RKO (cell line): ENCODE measurements around the gene LY6G6D.

Source experiments
- DNase-seq: peaks from one replicate; pipeline ENCODE4 v3.0.0-alpha.2; 2016; ENCODE audit warnings: low spot score

Gene LY6G6D

DNA sequence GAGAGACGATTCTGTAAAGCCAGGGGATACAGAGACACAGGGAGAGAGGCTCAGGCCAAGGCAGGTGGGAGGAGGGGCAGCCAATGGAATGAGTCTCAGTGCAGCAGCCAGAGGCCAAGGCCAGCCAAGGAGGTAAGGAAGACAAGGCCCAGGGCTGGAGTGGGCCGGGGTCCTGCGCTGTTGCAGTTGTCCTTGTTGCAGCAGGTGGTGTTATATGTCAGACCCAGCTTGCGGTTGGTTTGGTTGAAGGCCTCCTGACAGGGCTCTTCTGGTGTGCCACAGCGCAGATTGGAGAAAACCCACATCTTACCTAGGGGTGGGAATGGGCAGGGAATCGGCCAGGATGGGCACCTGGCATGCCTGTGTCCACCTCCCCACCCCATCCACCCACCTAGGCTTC, 3.9 kb downstream of the LY6G6D start:
- DNase-seq = no peak

DNA sequence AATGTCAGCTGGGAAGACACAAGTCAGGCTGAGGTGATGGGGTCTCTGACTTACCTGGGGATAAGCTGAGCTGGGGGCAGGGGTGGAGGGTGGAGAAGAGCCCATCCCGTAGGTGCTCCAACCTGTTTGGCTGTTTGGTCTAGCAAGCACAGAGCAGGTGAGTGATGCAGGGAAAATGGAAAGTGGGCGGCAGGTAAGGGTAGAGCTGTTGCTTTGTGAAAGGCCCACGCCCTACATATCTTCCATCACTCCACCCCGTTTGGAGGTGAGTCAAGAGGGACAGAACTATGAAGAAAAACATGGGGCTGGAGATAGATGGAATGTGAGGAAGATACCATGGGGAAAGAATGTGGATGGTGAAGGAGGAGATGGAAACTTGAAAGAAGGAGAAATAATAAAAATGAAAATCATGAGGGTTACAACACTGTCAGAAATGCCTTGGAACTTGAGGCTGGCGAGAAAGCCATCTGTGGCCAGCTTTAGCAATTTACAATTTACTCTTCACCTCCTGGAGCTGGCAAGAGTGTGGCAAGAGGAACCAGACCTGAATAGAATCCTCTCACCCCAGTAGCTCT, 5.1 kb downstream of the LY6G6D start:
- no peak for DNase-seq

DNA sequence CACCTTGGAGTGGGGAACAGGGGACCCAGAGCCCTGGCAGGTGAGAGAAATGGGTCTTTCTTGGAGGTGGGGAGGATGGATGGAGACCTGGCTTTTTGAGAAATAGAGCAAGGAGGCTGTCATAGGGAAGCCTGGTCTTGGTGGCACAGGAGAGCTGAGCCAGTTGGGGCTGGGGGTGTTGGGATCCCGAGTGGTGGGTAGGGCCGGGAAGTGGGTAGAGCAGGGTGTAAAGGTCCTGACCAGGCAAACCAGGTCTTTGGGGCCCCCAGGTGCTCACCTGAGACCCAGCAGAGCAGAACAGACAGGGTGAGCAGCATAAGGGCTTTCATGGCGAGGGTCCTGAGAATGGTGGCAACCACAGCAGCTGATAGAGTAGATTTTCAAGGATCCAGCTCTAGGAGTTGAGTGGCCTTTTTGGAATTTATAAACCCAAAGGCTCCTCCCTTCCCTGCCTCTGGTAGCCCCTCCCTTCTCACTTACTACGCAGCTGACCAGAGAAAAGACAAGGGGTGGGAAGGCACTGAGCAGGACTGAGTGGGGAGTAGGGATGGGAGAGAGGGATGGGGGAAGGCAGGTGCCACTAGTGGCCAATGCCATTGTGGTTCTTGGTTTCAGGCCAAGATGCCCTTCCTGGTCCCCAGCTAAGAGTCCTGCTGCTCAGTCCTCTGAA, 6.3 kb downstream of the LY6G6D start, which contains the start of gene LY6G6C:
LY6G6C (minus strand) TSS at position 396 of the 670 bp plus-strand sequence; CDS start at position 329, 67 bp downstream.
- no peak for DNase-seq

DNA sequence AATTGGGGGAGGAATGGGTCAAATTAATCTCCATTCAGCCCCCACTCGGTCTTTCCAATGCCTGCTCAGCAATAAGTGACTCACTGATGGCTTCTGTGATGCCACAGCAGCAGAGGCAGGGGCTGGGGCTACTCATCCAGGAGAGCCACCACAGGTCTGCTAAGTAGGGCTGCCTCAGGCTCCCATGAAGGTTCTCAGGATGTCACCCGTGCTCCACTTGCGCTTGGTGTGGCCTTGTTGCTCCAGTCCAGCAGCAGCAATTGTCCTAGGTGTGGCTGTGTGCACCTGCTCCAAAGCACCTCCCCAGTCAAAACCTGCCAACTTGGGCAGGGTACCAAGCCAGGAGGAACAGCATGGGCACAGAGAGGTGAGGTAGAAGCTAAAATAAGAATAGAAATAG, 7.0 kb downstream of the LY6G6D start:
- no peak for DNase-seq

DNA sequence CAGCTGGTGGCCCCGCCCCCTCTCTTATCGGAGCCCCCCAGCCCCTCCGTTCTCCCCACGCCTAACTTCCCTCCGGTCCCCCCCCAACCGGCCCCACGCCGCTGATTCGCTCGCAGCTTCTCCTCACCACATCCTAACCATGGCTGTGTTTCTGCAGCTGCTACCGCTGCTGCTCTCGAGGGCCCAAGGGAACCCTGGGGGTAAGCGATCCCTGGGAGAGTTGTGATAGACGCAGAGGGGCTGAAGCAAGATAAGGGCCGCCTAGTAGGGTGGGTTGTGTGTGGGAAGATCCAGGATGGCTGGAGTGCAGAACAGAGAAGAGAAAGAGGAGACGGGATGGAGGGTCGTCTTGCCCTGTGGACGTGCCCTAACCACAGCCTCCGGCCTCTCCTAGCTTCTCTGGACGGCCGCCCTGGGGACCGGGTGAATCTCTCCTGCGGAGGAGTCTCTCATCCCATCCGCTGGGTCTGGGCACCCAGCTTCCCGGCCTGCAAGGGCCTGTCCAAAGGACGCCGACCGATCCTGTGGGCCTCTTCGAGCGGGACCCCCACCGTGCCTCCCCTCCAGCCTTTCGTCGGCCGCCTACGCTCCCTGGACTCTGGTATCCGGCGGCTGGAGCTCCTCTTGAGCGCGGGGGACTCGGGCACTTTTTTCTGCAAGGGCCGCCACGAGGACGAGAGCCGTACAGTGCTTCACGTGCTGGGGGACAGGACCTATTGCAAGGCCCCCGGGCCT, 8.3 kb downstream of the LY6G6D start, which contains the start of gene MPIG6B:
MPIG6B (plus strand) TSS at position 129 of the 735 bp plus-strand sequence; CDS start at position 140, 11 bp downstream.
- DNase-seq = no peak

DNA sequence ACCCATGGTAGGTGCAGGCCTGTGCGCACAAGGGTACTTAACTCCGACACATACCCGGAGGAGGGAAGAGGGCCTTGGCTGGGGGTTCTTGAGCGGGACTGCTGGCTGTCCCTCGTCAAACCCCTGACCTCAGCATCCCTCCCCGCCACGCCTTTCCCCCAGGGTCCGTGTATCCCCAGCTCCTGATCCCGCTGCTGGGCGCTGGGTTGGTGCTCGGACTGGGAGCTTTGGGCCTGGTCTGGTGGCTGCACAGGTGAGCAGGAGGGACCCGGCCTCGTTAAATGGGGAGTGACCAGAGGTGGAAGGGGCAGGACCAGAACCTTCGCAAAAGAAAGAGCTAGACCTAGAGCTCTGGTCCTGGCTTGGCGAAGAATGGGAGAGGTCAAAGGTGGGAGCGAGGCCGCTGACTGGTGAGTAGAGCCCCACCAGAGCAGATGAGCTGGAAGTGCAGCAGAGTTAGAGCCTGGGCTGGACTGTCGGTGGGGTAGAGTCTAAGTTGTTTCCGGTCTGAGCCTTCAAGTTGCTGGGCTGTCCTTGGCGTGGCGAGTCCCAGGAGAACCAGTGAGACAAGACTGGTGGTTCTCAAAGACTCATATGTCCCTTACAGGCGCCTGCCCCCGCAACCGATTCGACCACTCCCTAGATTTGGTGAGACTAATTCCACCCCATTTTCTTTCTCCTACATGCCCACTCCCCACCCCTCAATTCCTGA, 9.0 kb downstream of the LY6G6D start:
- no peak for DNase-seq

DNA sequence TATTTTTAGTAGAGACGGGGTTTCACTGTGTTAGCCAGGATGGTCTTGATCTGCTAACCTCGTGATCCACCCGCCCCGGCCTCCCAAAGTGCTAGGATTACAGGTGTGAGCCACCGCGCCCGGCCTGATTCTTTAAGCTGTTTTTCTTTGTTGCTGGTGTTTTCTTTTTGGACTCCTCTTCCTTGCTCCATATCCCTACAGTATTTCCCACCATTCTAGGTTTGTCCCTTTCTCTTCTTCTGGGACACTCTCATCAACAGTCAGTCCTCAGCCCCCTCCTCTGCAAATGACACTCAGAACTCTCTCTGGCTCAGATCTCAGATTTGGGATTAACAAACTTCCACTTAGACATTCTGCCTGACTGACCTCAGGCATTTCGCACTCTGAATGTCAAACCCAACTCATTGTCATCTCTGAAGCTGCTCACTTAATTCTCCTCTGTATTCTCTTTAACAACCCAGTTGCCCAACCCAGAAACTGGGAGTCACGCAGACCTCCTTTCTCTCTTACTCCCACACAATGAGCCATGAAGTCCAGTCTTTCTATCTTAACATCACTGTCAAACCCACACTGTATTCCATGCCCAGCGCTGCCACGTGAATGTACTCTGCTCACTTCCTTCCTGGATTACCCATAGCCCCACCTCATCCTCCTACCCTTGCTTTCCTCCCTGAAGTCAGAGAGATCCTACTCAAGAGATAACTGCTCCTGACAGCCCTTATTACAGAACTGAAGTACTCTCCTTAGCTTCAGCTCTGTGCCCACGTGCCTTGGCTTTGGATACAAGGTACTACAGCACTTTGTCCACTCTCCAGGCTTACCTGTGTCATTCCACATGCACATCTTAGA, 10.6 kb downstream of the LY6G6D start:
- no peak for DNase-seq

DNA sequence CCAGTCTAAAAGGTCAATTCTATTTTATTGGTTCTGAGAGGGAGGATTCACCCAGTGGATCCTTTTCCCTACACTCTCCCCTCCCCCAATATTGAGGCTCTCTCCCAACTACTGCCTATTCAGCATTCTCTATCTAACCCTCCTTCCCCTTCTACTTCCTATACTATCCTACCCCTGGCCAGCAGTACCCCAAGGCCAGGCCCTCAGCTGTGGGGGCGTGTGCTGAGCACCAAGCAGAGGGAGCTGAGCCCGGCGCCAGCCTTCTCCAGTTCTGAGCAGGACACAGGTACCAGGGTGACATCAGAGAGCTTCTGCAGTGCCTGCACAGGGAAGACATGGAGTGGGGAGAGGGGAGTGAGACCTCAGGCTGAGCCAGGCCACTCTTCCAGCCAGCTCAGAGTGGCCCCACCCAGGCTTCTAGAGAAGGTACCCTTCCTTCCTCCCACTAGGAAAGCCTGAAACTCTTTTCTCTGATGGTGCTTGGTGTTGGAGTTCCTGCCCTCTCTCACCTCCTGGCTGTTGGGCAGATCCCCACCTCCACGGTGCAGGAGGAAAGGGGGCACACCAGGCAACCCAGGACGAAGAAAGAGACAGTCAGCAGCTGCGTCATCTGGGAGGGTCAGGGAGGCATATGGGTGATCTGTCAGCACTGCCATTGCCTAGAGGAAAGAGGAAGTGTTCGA, 12.0 kb downstream of the LY6G6D start:
- no peak for DNase-seq

DNA sequence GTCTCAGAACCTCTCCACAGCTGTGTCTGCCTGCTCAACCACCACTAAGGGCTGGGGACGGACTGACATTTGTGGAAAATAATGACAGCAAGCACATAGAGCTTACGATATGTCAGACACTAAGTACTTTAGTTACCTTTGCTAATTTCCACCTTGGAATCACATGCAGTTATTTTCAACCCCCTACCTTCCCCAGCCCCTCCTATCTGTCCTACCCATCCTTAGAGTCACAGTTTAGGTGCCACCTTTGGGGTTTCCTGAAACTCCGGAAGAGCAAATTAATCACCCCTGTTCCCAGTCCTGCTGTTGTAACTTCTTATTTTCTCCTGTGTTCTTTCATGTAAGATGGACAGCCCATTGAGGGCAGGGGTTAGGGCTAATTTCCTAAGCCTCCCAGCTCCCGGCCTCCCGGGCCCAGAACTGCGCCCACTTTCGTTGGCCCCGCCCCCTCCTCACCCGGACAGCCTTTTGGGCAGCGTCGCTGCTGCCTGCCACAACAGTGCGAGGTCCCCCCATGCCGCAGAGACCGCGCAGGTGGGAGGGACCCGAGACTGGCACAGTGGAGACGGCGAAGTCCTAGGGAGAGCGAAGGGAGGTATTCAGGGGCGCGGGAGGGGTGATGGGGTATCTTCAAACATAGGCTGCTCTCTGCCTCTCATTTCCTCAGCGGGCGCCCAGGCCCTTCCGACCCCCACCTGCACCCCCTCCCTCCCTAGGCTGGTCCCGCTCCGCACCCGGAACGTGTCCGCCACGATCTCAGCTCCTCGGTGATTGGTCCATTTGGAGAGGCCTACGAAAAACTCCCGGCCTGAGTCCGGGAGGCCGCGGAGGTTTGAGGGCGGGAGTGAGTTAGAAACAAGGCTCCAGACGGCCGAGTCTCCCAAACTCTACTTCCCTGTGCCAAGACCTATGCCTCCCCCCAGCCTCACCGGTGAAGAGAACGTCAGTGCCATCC, 12.8 kb downstream of the LY6G6D start:
- no peak for DNase-seq

DNA sequence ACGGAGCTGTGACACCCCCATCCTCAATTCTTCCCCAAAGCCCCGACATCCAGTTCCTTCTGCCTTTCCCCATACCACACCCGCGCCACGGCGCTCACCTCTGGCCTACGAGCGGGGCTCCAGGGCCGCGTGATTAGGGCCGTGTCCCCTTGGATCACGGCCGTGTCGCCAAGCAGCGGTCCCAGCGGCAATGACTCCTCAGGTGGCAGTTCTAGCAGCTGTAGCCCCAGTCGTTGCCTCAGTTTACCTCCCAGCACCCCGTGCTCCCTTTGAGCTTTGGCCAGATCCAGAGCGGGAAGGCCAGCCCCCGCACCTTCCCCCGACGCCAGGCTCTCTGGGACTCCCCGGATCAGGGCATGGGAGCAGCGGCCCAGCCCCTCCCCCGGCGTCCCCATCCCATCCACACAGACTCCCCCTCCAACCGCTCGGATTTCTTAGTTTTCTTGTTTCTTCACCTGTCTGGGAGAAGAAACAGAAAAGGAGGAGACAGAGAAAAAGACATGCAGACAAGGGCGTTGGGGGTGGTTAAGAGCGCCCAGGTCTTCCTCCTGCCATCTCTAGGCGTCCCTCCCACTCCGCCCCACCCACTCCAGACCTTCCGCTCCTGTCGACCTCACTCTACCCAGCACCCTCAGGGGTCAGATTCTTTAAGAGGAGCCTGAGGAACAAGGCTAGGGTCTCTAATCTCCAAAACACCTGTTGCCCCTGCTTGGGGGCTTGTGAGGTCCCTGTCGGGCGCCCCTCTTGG, 13.8 kb downstream of the LY6G6D start, which contains the start of gene DDAH2:
DDAH2 (minus strand) TSS at position 533 of the 748 bp plus-strand sequence; CDS start at position 395, 138 bp downstream.
- DNase-seq = no peak

DNA sequence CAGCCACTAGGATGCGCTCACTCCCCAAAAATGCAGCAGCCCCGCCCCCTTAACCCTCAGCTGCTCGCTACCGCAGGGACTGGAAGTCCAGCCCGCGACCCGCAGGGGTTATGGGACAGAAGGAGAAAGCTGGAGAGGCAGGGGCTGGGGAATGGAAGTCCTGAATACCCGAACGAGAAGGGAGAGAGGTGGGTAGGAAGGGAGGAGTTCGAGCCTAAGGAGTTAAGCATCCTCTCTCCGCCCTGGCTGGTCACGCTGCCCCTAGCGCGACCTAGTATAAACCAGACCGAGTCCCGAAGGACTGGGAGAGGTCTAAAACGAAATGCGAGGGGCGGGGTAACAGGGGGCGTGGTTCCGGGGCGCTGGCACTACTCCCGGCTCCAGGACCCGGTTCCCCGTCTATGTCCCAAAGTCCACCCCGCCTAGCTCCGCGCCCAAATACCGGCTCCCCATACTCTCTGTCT, 14.4 kb downstream of the LY6G6D start:
- peak; percentile 89 for DNase-seq

DNA sequence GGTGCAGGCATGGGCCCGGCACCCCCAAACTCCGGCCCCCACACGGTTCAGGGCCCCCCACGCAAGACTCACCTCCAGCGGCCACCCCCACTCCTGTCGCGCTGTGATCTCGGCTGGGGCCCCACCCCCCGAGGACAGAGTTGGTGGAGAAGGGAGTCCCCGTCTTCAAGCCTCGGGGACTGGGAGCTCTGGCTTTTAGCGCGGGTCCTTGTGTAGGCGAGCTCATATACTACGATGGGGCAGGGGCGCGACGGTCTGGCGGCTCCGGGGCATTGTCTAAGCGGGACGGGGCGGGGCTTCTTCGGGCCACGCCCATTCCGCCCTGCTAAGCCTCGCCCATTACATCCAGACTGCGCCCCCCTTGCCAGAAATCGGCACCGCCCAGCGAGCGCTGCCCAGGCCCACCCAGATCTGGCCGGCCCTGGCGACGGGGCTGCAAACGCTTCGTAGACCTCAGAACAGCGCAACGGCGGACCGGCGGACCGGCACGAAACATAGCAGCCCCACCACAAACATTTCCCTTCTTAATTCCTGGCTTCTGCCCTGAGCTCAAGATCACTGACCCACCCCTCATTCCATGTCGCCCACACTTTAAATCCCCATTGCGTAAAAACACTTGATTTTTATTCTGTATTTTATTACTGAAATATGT, 15.0 kb downstream of the LY6G6D start:
- peak; percentile 90 for DNase-seq

DNA sequence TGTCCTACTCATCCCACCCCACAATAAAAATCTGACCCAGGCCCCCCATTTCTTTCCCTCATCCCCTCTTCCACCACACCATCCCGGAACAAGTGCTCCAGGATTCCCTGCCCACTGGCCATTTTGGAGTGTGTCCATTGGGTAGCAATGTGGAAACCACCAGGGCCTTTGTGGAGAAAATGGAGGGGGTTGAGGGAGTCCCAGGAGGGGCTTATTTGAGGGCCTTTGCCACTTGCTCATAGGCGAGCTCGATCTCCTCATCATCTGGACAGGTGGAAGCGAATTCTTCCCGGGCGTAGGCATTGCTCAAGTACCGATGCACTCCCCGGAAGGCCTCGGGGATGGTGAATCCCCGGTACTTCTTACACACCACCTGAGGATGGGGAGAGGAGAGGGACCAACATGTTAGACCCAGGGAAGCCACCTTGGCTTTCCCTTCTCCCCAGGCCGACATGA, 15.5 kb downstream of the LY6G6D start:
- no peak for DNase-seq

DNA sequence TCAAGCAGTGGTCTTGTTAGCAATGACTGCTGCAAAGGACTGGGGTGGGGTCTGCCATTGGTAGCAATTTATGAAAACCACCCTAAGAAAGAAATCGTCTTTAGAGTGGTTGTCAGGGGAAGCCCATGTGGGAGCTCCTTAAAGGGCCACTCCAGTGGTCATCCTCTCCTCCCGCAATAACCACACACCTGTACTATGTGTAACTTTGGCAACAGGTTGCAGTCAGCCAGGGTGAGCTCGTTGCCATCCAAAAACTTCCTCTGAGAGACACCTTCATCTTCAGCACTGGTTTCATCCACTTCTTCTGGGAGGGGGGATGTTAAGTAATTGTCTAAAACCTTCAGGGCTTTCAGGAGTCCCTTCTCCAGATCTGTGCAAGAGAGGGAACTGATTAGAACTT, 16.9 kb downstream of the LY6G6D start:
- DNase-seq = no peak

DNA sequence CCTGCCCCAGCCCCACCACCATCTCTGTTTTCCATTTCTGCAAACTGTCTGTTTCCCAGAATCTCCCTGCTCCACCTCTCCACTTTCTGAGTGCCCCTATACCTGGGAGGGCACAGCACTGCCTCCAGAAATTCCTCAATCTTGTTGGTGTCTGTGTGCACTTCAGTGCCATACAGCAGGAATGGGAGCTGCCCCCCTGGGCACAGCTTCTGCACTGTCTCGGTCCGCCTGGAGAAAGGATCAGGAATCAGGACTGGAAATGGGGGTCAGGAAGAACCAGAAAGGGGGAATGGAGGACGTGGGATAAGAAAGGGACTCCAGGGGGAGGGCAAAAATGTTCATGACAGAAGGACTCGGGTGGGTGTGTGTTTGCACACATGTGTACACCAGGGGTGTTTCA, 18.6 kb downstream of the LY6G6D start:
- no peak for DNase-seq

DNA sequence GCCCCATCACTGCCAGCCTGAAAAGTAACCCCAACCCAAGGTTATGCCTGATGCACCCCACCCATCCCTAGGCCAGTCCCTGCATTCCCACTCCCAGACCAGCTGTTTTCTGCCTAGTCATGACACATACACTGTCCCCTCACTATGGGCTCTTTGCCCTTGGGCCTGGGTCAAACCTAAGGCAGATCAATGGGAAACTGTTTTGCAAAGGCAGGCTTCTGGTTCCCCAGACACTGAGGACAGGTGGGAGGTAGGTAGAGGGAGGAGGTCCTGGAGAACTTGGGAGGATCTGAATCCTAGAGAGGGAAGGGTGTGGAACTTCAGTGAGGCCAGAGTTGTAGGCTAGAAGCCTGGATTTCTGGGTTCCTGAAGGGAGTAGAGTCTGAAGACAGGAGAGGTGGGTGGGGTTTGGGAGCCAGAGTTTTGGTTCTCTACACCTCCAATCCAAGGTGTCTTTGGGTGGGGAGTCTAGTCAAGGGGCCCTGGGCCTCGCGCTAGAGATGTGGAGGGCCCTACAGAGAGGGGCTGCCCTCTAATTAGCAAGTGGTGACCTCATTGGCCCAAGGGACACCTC, 19.2 kb downstream of the LY6G6D start:
- DNase-seq = no peak

DNA sequence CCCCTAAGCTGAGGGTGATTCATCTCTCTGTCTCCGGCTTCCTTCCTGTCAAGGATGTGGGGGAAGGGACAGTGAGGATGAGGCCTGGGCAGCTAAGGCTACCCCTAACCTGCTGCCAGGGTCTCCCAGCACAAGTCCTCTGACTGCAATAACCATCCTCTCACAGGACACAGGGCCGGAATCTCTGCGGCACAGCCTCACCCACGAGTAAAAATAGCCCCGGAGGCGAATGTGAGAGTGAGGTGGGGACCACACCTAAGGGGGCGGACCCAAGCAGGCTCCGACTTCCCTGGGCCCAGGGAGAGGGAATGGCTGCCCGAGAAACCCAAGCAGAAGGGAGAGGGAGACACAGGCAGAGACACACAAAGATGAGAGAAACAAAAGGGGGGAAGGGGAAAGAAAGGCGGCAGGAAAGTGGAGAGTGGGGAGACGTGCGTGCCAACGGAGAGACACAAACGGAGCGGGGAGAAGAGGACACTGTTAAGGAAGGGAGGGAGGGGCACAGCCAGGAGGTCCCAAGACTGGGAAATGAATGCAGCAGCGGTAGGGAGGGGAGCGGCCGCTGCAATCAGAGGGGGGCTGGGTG, 19.8 kb downstream of the LY6G6D start:
- peak; percentile 91 for DNase-seq
